NCI-H187 (cell line): ENCODE data around the gene ANGPTL2.
"Not testable (repeated sequence)": the region's sequence is repeated elsewhere in the genome, so short reads cannot be mapped to it uniquely, and the experiment has no call there.

Experiments
- DNase-seq, 2 experiments: peaks; one replicate each; lab custom pipeline; 2025; lab: John Stamatoyannopoulos, UW

The ANGPTL2 gene

DNA sequence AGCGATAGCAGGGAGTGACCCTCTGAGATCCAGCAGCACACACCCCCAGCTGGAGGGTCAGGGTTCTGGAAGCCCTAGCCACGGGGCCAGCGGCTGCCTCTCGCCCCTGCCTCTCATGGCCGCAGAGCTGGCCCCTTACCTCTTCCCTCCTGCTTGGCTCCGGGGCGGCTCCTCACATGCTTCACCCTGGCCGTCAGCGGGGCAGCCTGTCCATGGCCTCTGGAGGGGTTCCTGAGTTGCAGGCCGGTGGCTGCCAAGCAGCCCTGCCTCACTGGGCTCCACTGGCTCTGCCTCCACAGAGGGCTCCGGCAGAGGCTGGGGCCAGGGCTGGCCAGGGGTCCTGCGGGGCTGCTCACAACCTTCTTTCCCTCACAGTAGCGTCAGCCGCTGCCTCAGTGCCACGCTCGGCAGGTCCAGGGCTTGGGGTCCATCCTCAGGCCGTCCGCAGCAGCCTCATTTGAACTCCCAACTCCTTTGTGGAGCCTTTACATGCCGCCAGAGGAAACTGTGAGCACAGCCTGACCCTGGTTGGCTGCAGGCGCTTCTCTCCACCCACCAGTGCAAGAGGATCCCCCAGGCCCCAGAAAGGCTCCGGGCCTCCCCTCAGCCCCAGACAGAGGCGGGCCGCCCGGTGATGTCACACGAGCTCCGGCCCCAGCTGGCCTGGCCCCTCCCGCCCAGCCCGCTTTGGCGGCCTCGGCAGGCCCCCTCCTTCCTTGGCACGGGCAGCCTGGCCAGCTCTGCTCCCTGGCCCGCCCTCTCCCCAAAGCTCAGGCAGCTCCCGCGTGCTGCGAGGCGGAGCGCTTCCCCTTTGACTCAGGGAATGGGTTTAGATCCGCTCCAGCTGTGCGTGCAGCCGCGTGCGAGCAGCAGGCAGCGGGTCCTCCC lies at the start of gene ANGPTL2:
Gene ANGPTL2, minus strand, starts transcription at position 460 of the 888 bp plus-strand sequence. CDS start 13,904 bp downstream, outside the sequence.
- no peak for DNase-seq

- not testable (repeated sequence) for DNase-seq
Measured at GRCh38 chr9:127171348-127171747, 48.9 kb upstream of the ANGPTL2 start.

- no peak for DNase-seq
Measured at GRCh38 chr9:127170652-127171051, 48.2 kb upstream of the ANGPTL2 start.

DNA sequence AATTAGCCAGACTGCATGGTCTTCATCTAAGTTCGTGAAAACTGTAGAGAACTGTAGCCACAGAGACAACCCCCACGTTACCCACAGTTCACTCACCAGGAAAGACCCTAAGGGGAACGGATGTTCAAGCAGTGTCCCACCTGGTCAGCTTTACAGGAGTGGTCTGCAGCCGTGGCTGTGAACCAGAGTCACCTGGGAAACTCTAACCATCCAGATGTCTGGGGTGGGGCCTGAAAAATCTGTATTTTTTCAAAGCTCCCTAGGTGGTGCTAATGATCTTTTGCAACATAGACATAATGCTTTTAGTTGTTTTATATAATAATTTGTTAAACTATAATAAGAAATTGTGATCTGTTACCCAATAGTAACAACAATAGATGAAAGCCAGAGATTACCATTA lies 47.7 kb upstream of the ANGPTL2 start:
- DNase-seq, result no peak

DNA sequence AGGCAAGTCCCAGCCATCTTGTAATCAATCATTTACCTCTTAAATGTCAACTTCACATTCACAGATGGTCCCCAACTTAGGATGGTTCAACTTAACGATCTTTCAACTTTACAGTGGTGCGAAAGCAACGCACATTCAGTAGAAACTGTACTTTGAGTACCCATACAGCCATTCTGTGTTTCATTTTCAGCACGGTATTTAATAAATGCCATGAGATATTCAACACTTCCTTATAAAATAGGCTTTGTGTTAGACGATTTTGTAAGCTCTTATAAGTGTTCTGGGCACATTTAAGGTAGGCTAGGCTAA lies 47.1 kb upstream of the ANGPTL2 start:
- DNase-seq, result no peak

DNA sequence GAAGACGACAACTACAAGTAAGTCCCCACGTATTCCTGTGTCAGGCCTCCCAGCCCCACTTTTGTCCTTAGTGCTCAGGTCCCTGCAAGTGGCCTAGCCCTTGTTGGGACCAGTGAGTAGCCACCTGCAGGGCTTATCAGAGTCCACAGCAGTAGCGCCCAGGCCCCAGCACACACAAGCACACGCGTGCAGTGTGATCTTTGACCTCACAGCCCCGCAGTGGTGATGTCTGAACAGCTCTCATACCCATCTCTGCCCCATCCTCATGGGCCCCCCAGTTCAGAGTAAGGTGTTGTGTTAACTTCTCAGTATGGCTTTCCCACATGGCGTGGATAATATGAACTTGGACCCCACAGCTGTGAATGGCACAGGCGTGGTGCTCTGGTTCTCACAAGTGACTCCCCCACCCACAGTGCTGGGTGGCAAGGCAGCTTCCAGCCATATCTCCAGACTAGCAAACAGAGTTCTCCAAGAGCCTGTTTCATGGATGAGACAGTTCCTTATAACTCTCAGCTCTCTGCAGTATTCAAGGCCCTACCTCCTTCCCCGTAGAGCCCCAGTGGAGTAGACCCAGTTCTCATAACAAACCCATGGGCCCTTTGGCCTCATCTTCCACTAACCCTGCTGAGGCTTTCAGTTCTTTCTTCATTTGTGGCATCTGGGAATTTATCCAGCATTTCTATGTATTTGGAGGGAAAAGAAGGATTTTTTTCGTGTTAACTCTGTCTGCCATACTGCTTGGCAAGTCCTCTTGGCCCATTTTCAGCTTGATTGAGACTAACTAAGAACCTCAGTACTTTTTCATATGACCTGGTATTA lies 46.5 kb upstream of the ANGPTL2 start:
- DNase-seq, result no peak

GRCh38 chr9:127167560-127168326 lies 45.3 kb upstream of the ANGPTL2 start:
- DNase-seq, result no peak

- DNase-seq, result peak; percentile 50 to 55
Measured at GRCh38 chr9:127166651-127167524, 44.5 kb upstream of the ANGPTL2 start.

GRCh38 chr9:127166111-127166510 lies 43.7 kb upstream of the ANGPTL2 start:
- DNase-seq, result no peak

- no peak for DNase-seq
Measured at GRCh38 chr9:127165116-127165515, 42.7 kb upstream of the ANGPTL2 start.

DNA sequence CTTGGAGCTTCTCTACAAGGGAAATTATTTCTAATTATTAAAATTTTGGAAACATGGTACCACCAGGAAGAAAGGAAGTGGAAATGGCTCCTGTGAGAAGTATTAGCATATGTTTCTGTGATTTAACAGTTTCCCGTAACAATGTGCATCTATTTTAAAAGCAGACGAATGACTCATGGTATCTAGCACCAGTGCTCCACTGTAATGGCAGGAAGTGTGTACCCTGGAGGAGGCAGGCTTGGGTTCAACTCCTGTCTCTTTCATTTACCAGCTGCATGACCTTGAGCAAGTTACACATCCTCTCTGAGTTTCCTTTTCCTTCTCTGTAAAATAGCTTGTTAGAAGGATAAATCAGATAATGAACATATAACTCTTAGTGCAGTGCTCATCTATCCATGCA lies 41.0 kb upstream of the ANGPTL2 start:
- DNase-seq, result no peak

DNA sequence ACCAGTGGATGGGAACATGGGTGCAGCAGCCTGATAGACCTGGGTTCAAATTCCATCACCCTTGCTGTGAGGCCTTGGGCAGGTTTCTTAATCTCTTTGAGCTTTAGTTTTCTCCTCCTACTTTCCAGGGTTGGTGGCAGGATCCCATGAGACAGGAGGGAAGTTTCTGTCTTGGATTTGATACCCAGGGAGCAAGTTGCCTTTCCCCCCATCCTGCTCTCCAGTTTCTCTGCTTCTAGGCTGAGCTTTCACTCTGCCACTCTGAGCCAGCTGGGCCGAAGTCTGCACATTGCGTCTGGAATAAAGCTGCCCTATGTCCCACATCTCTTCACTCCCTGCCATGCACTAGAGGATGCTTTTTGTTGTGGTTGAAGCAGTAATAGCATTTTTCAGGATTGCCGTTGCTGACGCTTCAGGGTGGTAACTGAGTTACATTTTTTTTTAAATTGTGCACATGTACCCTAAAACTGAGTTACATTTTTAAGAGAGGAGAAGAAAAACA lies 40.5 kb upstream of the ANGPTL2 start:
- no peak for DNase-seq

DNA sequence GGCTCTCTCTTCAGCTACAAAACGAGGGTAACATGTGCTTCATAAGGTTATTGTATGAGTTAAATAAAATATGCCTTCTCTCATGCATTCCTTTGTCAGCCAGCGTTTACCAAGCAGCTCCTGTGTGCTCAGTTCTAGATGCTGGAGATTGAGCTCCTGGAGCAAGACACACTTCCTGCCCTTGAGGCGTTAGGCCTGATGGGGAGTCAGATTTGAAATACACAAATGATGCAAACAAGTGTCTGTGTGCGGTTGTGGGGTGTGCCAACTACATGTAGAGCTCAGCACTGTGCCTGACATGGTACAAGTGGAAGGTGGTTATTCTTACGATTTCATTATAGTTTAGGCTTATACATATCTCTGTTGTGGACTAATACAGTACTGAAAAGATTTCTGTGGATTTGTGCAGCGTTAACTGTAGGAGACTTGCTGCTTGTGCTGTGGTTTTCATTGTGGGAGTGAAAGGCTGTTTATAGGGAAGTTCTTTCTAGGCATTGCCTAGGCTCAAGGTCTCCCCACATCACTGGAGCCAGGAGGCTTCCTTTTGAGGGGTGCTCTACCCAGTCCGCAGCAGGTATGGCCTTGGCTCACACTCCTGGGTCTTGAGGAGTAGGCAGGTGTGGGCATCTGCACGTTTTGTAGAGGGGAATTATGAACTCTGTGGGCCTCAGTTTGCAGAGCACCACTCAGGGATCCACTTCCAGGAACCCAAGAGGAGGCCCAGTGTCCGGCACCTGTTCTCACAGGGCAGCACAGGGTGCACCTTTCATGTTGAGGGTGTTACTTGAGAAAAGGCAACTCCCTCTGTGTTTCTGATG lies 39.8 kb upstream of the ANGPTL2 start:
- DNase-seq, result no peak

DNA sequence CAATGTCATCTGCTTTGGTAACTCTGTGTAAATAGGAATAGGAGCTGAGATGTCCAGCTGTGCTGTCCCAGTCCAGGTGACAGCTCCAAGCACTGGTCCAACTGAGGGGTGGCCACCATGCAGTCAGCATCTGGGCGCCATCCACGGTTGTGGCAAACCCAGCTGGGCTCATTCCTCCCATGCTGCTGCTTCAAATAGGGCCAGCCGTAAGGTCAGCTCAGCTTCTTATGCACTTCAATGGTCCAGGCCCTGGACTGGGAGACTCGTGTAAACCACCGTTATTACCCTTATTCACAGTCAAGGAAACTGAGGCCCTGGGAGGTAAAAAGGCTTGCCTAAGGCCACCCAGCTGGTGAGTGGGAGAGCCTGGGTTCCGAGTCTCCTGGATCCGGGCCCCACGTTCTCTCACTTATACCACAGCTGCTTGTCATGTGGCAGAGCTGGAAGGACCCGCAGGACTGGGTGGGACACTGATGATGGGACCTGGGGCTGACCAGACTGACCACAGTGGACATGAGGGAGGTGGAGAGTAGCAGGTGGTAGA lies 38.7 kb upstream of the ANGPTL2 start:
- no peak for DNase-seq

- no peak for DNase-seq
Measured at GRCh38 chr9:127159949-127160610, 37.6 kb upstream of the ANGPTL2 start.

- no peak for DNase-seq
Measured at GRCh38 chr9:127159325-127159801, 36.9 kb upstream of the ANGPTL2 start.

DNA sequence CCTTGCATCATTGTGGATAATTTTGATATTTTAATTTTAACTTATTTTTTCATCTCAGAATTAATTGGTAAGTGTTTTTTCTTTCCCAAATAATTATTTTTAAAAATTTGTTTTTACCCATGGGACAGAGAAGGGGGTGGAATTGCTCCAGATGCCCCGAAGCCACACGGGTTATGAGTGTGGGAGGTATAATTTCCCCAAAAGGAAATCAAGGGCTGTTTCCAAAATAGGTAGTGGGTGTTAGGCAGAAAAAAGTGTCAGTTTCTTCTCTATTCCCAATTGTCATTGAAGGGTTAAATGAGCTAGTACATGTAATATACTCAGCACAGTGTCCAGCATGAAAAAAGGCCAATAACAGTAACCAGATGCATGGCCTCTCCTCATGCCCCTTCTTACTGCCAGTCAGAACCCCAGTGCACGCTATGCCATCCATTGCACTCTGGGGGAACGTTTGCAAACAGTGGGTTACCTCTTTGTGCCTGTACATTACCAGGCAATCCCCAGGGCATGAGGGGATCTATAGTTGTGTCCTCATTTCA lies 36.4 kb upstream of the ANGPTL2 start:
- no peak for DNase-seq

DNA sequence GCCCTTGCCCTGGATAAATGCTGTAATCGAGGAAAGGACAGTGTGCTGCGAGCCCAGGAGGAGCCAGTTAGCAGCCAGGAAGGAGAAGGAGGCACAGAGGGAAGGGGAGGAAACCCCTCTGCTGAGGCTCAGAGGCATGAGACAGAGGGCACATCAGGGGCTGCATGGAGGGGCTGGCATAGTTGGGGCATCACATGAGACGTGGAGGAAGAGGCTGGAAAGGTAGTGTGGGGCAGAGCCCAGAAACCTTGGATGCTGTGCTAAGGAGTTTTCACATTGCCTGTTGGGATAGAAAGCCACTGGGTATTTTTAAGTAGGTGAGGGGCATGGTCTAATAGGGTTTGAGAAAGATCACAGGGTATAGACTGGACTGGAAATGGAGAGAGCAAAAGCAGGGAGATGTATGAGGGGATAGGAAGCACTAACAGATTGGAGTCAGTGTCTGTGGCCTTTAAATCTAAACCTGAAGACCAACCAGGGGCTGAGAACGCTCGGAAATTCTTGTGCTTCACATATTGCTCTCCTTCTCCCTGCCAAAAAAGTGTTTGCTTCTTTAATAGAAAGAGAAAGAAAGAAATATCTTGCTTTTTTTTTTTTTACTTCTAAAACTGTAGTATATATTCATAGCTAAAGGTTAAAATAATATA lies 33.0 kb upstream of the ANGPTL2 start:
- DNase-seq, result no peak
